Measurements from ENCODE around the gene TATDN3. TPM values are rescaled to one million over a fixed set of nuclear protein-coding genes. Genes with fewer than 3 reads are reported as not detected.

TATDN3 gene
- polyA plus RNA-seq, 1 donor (not counting 4 experiments of a cell fraction or from before 2014, with no cell fraction given): 11.6 TPM

- H3K4me2 ChIP-seq (ENCODE audit: control insufficient read depth, extremely low read depth, insufficient read depth, low read depth, low read length): no peak overlapping the region
- no peak overlapping the region for H3K9ac ChIP-seq (ENCODE audit: control insufficient read depth, extremely low read depth, insufficient read depth, low read length)
- dilution Hi-C loops (cut with MboI; ENCODE audit: extremely low pct_ligation_motif_present, low sequenced_read_pairs): no loop called here
- H3K9me3 ChIP-seq (ENCODE audit: control insufficient read depth, low read depth, low read length): peaks cover 11% of the 10 kb centered on the region
- no peak overlapping the region for H3K4me3 ChIP-seq (ENCODE audit: control insufficient read depth in 2 of 3, extremely low read depth in 1 of 3, insufficient read depth in 2 of 3, low read depth in 1 of 3, low read length in 3 of 3)
- DNase-seq (ENCODE audit: low read depth, low spot score) (no peak), FAIRE-seq (no peak)
- no peak overlapping the region for H3K27ac ChIP-seq (ENCODE audit: control insufficient read depth, insufficient read depth, low read length)
- H2AFZ ChIP-seq (ENCODE audit: control insufficient read depth, low read length): no peak overlapping the region
- H4K20me1 ChIP-seq (ENCODE audit: control insufficient read depth, extremely low read depth, insufficient read depth, low read length): no peaks in the 10 kb centered on the region
- H3K9me1 ChIP-seq (ENCODE audit: control insufficient read depth, extremely low read depth, insufficient read depth, low read length): no peaks in the 10 kb centered on the region
- no peaks in the 10 kb centered on the region for H3K27me3 ChIP-seq (ENCODE audit: control insufficient read depth, extremely low read depth, insufficient read depth, low read length)
- no peaks in the 10 kb centered on the region for H3K79me2 ChIP-seq (ENCODE audit: control insufficient read depth, insufficient read depth, low read length)
- no peak for TF ChIP-seq CTCF (optimal IDR thresholded peaks at IDR 0.05 in 1 of 3, IDR thresholded peaks at IDR 0.05 in 1 of 3, conservative IDR thresholded peaks at IDR 0.05 in 1 of 3; ENCODE audit: extremely low read depth in 1 of 3, insufficient read depth in 2 of 3, low read length in 3 of 3)
- TF ChIP-seq EZH2 (IDR thresholded peaks at IDR 0.05; ENCODE audit: low read length): no peak
- no peaks in the 10 kb centered on the region for H3K4me1 ChIP-seq (ENCODE audit: control insufficient read depth, extremely low read depth, insufficient read depth, low read length)
- H3K36me3 ChIP-seq (ENCODE audit: control insufficient read depth in 2 of 2, extremely low read depth in 1 of 2, insufficient read depth in 2 of 2, low read length in 2 of 2): no peaks in the 10 kb centered on the region
These were observed 35.6 kb downstream of the TATDN3 start for GRCh38 chr1:212827171-212827776.

- Histone ChIP-seq H3K27ac (ENCODE audit: control insufficient read depth, insufficient read depth, low read length) (no peak overlapping the region), H3K4me1 (ENCODE audit: control insufficient read depth, extremely low read depth, insufficient read depth, low read length) (no peaks in the 10 kb centered on the region), H3K4me3 (ENCODE audit: control insufficient read depth in 2 of 3, extremely low read depth in 1 of 3, insufficient read depth in 2 of 3, low read depth in 1 of 3, low read length in 3 of 3) (no peak overlapping the region), H3K27me3 (ENCODE audit: control insufficient read depth, extremely low read depth, insufficient read depth, low read length) (no peaks in the 10 kb centered on the region), H3K9me1 (ENCODE audit: control insufficient read depth, extremely low read depth, insufficient read depth, low read length) (no peaks in the 10 kb centered on the region), H3K9ac (ENCODE audit: control insufficient read depth, extremely low read depth, insufficient read depth, low read length) (no peak overlapping the region), H2AFZ (ENCODE audit: control insufficient read depth, low read length) (no peak overlapping the region), H4K20me1 (ENCODE audit: control insufficient read depth, extremely low read depth, insufficient read depth, low read length) (no peaks in the 10 kb centered on the region), H3K9me3 (ENCODE audit: control insufficient read depth, low read depth, low read length) (peaks cover 11% of the 10 kb centered on the region), H3K4me2 (ENCODE audit: control insufficient read depth, extremely low read depth, insufficient read depth, low read depth, low read length) (no peak overlapping the region), H3K79me2 (ENCODE audit: control insufficient read depth, insufficient read depth, low read length) (no peaks in the 10 kb centered on the region), H3K36me3 (ENCODE audit: control insufficient read depth in 2 of 2, extremely low read depth in 1 of 2, insufficient read depth in 2 of 2, low read length in 2 of 2) (no peaks in the 10 kb centered on the region)
- dilution Hi-C loops (cut with MboI; ENCODE audit: extremely low pct_ligation_motif_present, low sequenced_read_pairs): no loop called here
- no peak for FAIRE-seq
- TF ChIP-seq EZH2 (IDR thresholded peaks at IDR 0.05; ENCODE audit: low read length) (no peak), CTCF (optimal IDR thresholded peaks at IDR 0.05 in 1 of 3, IDR thresholded peaks at IDR 0.05 in 1 of 3, conservative IDR thresholded peaks at IDR 0.05 in 1 of 3; ENCODE audit: extremely low read depth in 1 of 3, insufficient read depth in 2 of 3, low read length in 3 of 3) (no peak)
- DNase-seq (ENCODE audit: low read depth, low spot score): no peak
These were observed 36.2 kb downstream of the TATDN3 start for GRCh38 chr1:212827831-212828278.
